IMR-90 (cell line): ENCODE data around the gene TTC7B. TPM values are rescaled to one million over a fixed set of nuclear protein-coding genes. Genes with fewer than 3 reads are reported as not detected.

ENCODE experiments used
- ATAC-seq: fragments of 200-7000 bp; cut with Tn5 transposase; 2 replicates; pipeline ENCODE4 v1.9.1; 2020; ENCODE audit warnings: low read depth, mild to moderate bottlenecking, moderate library complexity
- BruUV-seq: library from RNA; stranded (reverse); fragments of 400-500 nt; replicated peaks from 2 replicates; lab custom pipeline; 2021; lab: Mats Ljungman, UMichigan
- CTCF ChIA-PET: fragments of 300-600 bp; formaldehyde crosslinking; extraction: SDS; loops from one replicate; lab custom pipeline; 2021; ENCODE audit warnings: antibody characterized with exemption; lab: Yijun Ruan, JAX
- POLR2A ChIA-PET: fragments of 300-600 bp; sonication (Branson Sonifier 250); formaldehyde crosslinking; loops from one replicate; lab custom pipeline; 2022; ENCODE audit warnings: antibody characterized with exemption; ENCODE audit not compliant: unreplicated experiment; lab: Charles Lee
- DNase-seq: peaks from one replicate; pipeline ENCODE4 v3.0.0; 2013
- H2AFZ ChIP-seq: replicated peaks from 2 replicates; pipeline ENCODE3; 2013; ENCODE audit warnings: low read length, mild to moderate bottlenecking; ENCODE audit not compliant: poor library complexity
- H2AK5ac ChIP-seq: 2 replicates; pipeline ENCODE4 v1.6.1; 2013; ENCODE audit warnings: low read depth, low read length, inconsistent platforms
- H2AK9ac ChIP-seq: replicated peaks from 2 replicates; pipeline ENCODE3; 2013; ENCODE audit warnings: mild to moderate bottlenecking, low read depth, low read length, moderate library complexity; ENCODE audit not compliant: poor library complexity
- H2BK120ac ChIP-seq: 2 replicates; pipeline ENCODE4 v1.6.1; 2013; ENCODE audit warnings: low read depth, low read length, inconsistent platforms
- H2BK15ac ChIP-seq: 3 replicates; pipeline ENCODE4 v1.6.1; 2013; ENCODE audit warnings: low read depth, low read length, inconsistent platforms
- H2BK20ac ChIP-seq: 2 replicates; pipeline ENCODE4 v1.6.1; 2013; ENCODE audit warnings: low read depth, mild to moderate bottlenecking, inconsistent platforms, low read length, moderate library complexity
- H2BK5ac ChIP-seq: 2 replicates; pipeline ENCODE4 v1.6.1; 2013; ENCODE audit warnings: mild to moderate bottlenecking, low read depth, low read length, inconsistent platforms; ENCODE audit not compliant: poor library complexity, severe bottlenecking
- H3K14ac ChIP-seq: replicated peaks from 2 replicates; pipeline ENCODE4 v1.6.1; 2013; ENCODE audit warnings: low read depth, low read length, inconsistent platforms
- H3K18ac ChIP-seq: 2 replicates; pipeline ENCODE4 v1.6.1; 2013; ENCODE audit warnings: low read depth, low read length, control low read depth
- H3K23ac ChIP-seq: 2 replicates; pipeline ENCODE4 v1.6.1; 2013; ENCODE audit warnings: low read depth, low read length, inconsistent platforms
- H3K27ac ChIP-seq: 2 replicates; pipeline ENCODE4 v1.5.1; 2013; ENCODE audit warnings: mild to moderate bottlenecking, control low read depth, low read length; ENCODE audit not compliant: insufficient read depth
- H3K27me3 ChIP-seq: 2 replicates; pipeline ENCODE4 v1.6.1; 2013; ENCODE audit warnings: low read length; ENCODE audit not compliant: control insufficient read depth, insufficient read depth
- H3K36me3 ChIP-seq: 2 replicates; pipeline ENCODE4 v1.6.1; 2013; ENCODE audit warnings: low read length, mixed read lengths; ENCODE audit not compliant: control insufficient read depth, insufficient read depth
- H3K4ac ChIP-seq: 2 replicates; pipeline ENCODE4 v1.6.1; 2013; ENCODE audit warnings: low read depth, low read length, inconsistent platforms
- H3K4me1 ChIP-seq: 2 replicates; pipeline ENCODE4 v1.6.1; 2013; ENCODE audit warnings: low read length, mixed read lengths; ENCODE audit not compliant: control insufficient read depth, insufficient read depth
- H3K4me2 ChIP-seq: 2 replicates; pipeline ENCODE4 v1.6.1; 2013; ENCODE audit warnings: low read depth, mild to moderate bottlenecking, control low read depth, low read length, moderate library complexity
- H3K4me3 ChIP-seq: 2 replicates; pipeline ENCODE4 v1.5.1; 2013; ENCODE audit warnings: low read depth, mild to moderate bottlenecking, control low read depth, low read length, moderate library complexity; ENCODE audit not compliant: insufficient read depth
- H3K56ac ChIP-seq: 2 replicates; pipeline ENCODE4 v1.6.1; 2013; ENCODE audit warnings: low read length, inconsistent platforms; ENCODE audit not compliant: insufficient read depth; ENCODE audit errors: extremely low read depth
- H3K79me1 ChIP-seq, 2 experiments: 2 replicates each; pipeline ENCODE4 v1.6.1; 2013; ENCODE audit warnings: low read length in 2 of 2, inconsistent platforms in 1 of 2, low read depth in 1 of 2
- H3K9ac ChIP-seq: 2 replicates; pipeline ENCODE4 v1.6.1; 2013; ENCODE audit warnings: low read depth, low read length, control low read depth
- H3K9me1 ChIP-seq: 2 replicates; pipeline ENCODE4 v1.6.1; 2013; ENCODE audit warnings: low read length, inconsistent platforms; ENCODE audit not compliant: insufficient read depth
- H3K9me3 ChIP-seq: 2 replicates; pipeline ENCODE4 v1.6.1; 2013; ENCODE audit warnings: low read length; ENCODE audit not compliant: control insufficient read depth, insufficient read depth
- H4K20me1 ChIP-seq: 2 replicates; pipeline ENCODE4 v1.6.1; 2013; ENCODE audit warnings: low read length, inconsistent platforms; ENCODE audit not compliant: insufficient read depth
- H4K5ac ChIP-seq: 2 replicates; pipeline ENCODE4 v1.6.1; 2013; ENCODE audit warnings: mild to moderate bottlenecking, low read depth, low read length, control low read depth
- H4K8ac ChIP-seq, 2 experiments: 2 replicates each; pipeline ENCODE4 v1.6.1; 2013; ENCODE audit warnings: low read depth in 2 of 2, low read length in 2 of 2, control low read depth in 1 of 2, inconsistent platforms in 1 of 2
- H4K91ac ChIP-seq: 2 replicates; pipeline ENCODE4 v1.6.1; 2013; ENCODE audit warnings: low read depth, low read length, inconsistent platforms; ENCODE audit not compliant: insufficient read depth
- NFE2L2 ChIP-seq: fragments of 150-350 bp; IDR thresholded peaks from 2 replicates; pipeline ENCODE4 v1.6.1; 2016; ENCODE audit warnings: low read depth, mild to moderate bottlenecking, low read length
- RCOR1 ChIP-seq: IDR thresholded peaks from 2 replicates; pipeline ENCODE4 v1.6.1; 2012; ENCODE audit warnings: mild to moderate bottlenecking, low read length, improper control_type of control experiment; ENCODE audit not compliant: insufficient replicate concordance
- WGBS, 2 experiments: methylation state at CpG; one replicate each; pipeline versions ENCODE4 v1.1.5 to v1.1.7; 2013; ENCODE audit warnings: missing lambda C conversion rate in 2 of 2; ENCODE audit not compliant: insufficient read length in 1 of 2; ENCODE audit errors: extremely low coverage in 2 of 2; 5-methylcytosine and 5-hydroxymethylcytosine counted together
- dilution Hi-C: fragments of 300-500 bp; cut with HindIII; formaldehyde crosslinking; loops from one replicate; pipeline ENCODE4 v1.14.3; 2018; ENCODE audit warnings: low sequenced_read_pairs; ENCODE audit not compliant: unreplicated experiment
- in situ Hi-C: fragments of 300-500 bp; cut with MboI; formaldehyde crosslinking; loops from 3 replicates; pipeline ENCODE4 v1.14.3; 2019; ENCODE audit warnings: low sequenced_read_pairs, inconsistent platforms, mixed read lengths
- intact Hi-C: fragments of 100-400 bp; cut with micrococcal nuclease; formaldehyde crosslinking; loops from 2 replicates; pipeline ENCODE4 v1.10.0; 2022
- polyA plus RNA-seq, 3 experiments: library from polyadenylated mRNA; depleted of rRNA; stranded (reverse); fragments of >200 nt; gene quantifications; 2 replicates each; pipeline ENCODE4 v1.2.3, GENCODE V29; 2012; ENCODE audit warnings: low replicate concordance in 1 of 3
- total RNA-seq: library from RNA; depleted of rRNA; stranded (reverse); fragments of >200 nt; gene quantifications from 2 replicates; pipeline ENCODE4 v1.2.3, GENCODE V29; 2012
- TF ChIP-seq, protein P1 (sequence below): fragments of 150-350 bp; IDR thresholded peaks from 2 replicates; pipeline ENCODE4 v1.6.1; 2017; ENCODE audit warnings: mild to moderate bottlenecking, antibody characterized with exemption, low read length, low read depth

Gene TTC7B
- total and polyA plus RNA-seq, 2 of the 4 experiments (the other 2 are of a cell fraction) = 18.1 to 35.3 TPM

GRCh38 chr14:90509403-90509802, 306.8 kb downstream of the TTC7B start:
- ATAC-seq (no peak), DNase-seq (no peak)
- no TSS peak for BruUV-seq
- intact Hi-C loops = no loop called here
- in situ Hi-C loops = no loop called here
- ChIA-PET CTCF (no interaction called here), POLR2A (no interaction called here)
- 64% methylated on average over 4 of the region's 5 CpGs; no CpG with 5 or more reads in 1 of the 2 experiments for WGBS, 2 experiments
- Histone ChIP-seq H3K9me3 (no peaks in the 10 kb centered on the region), H3K27me3 (peaks cover 20% of the 10 kb centered on the region), H2AFZ (no peak overlapping the region), H2AK5ac (no peak overlapping the region), H3K4me3 (no peak overlapping the region), H3K4ac (no peak overlapping the region), H2BK20ac (no peak overlapping the region), H3K4me1 (no peaks in the 10 kb centered on the region), H2BK15ac (no peak overlapping the region), H3K18ac (no peak overlapping the region), H2BK120ac (no peak overlapping the region), H3K4me2 (no peak overlapping the region), H3K23ac (no peak overlapping the region), H2AK9ac (no peak overlapping the region), H4K20me1 (no peaks in the 10 kb centered on the region), H4K91ac (no peak overlapping the region), H3K14ac (no peak overlapping the region), H3K36me3 (no peaks in the 10 kb centered on the region), H4K8ac (no peak overlapping the region), H3K9me1 (no peaks in the 10 kb centered on the region), H4K5ac (no peak overlapping the region), H3K56ac (no peak overlapping the region), H3K27ac (no peak overlapping the region), H3K9ac (no peak overlapping the region), H2BK5ac (no peak overlapping the region), H3K79me1 (no peaks in the 10 kb centered on the region)
- TF ChIP-seq, protein P1, sequence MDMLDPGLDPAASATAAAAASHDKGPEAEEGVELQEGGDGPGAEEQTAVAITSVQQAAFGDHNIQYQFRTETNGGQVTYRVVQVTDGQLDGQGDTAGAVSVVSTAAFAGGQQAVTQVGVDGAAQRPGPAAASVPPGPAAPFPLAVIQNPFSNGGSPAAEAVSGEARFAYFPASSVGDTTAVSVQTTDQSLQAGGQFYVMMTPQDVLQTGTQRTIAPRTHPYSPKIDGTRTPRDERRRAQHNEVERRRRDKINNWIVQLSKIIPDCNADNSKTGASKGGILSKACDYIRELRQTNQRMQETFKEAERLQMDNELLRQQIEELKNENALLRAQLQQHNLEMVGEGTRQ = no peak
- TF ChIP-seq NFE2L2 (no peak), RCOR1 (no peak)
- dilution Hi-C loops = no loop called here
